ENCODE measurements around the gene MYO19.
"Not testable (repeated sequence)": the region's sequence is repeated elsewhere in the genome, so short reads cannot be mapped to it uniquely, and the experiment has no call there.

The MYO19 gene

GRCh38 chr17:36459601-36460000 is 75.1 kb downstream of the MYO19 start:
- DNase-seq: no peak

- no peak for DNase-seq
These were observed 75.6 kb downstream of the MYO19 start for GRCh38 chr17:36459045-36459444.

- DNase-seq: not testable (repeated sequence)
These were observed 77.0 kb downstream of the MYO19 start for GRCh38 chr17:36457701-36458100.

- DNase-seq: not testable (repeated sequence)
These were observed 81.8 kb downstream of the MYO19 start for GRCh38 chr17:36452888-36453287.

- not testable (repeated sequence) for DNase-seq
These were observed 84.7 kb downstream of the MYO19 start for GRCh38 chr17:36449997-36450396.

Data from NCI-H1092 treated with DMSO at 0.1 percent for 48 hours (cell line).